HepG2 (cell line): ENCODE results near the gene RASIP1. TPM values are rescaled to one million over a fixed set of nuclear protein-coding genes. Genes with fewer than 3 reads are reported as not detected.

ENCODE experiments used
- BCL3 ChIP-seq: sonication (generic); formaldehyde crosslinking; IDR thresholded peaks from 2 replicates; pipeline ENCODE4 v1.5.1; 2020; ENCODE audit warnings: mild to moderate bottlenecking, missing genetic modification reagents, moderate library complexity
- HOXD1 ChIP-seq: sonication (generic); formaldehyde crosslinking; IDR thresholded peaks from 2 replicates; pipeline ENCODE4 v1.5.0; 2020; ENCODE audit warnings: missing genetic modification reagents
- IRF9 ChIP-seq: sonication (generic); formaldehyde crosslinking; IDR thresholded peaks from 2 replicates; pipeline ENCODE4 v1.8.0; 2022; ENCODE audit warnings: missing genetic modification reagents, mild to moderate bottlenecking, borderline replicate concordance
- KLF9 ChIP-seq: IDR thresholded peaks from 2 replicates; pipeline ENCODE4 v1.6.1; 2016; ENCODE audit warnings: low read depth
- MEF2D ChIP-seq: sonication (generic); formaldehyde crosslinking; IDR thresholded peaks from 2 replicates; pipeline ENCODE4 v1.5.1; 2020; ENCODE audit warnings: mild to moderate bottlenecking, missing genetic modification reagents
- MTA1 ChIP-seq: sonication (generic); formaldehyde crosslinking; IDR thresholded peaks from 2 replicates; pipeline ENCODE4 v1.4.0; 2020; ENCODE audit warnings: missing genetic modification reagents, mild to moderate bottlenecking, borderline replicate concordance
- NFIB ChIP-seq: sonication (generic); formaldehyde crosslinking; IDR thresholded peaks from 2 replicates; pipeline ENCODE4 v1.9.0; 2021; ENCODE audit warnings: missing genetic modification reagents, mild to moderate bottlenecking, borderline replicate concordance
- NKX3-1 ChIP-seq: sonication (generic); formaldehyde crosslinking; IDR thresholded peaks from 2 replicates; pipeline ENCODE4 v1.5.0; 2020; ENCODE audit warnings: missing genetic modification reagents
- ONECUT2 ChIP-seq: sonication (generic); formaldehyde crosslinking; IDR thresholded peaks from 2 replicates; pipeline ENCODE4 v1.4.0; 2020; ENCODE audit warnings: missing genetic modification reagents
- PTBP1 ChIP-seq: fragments of 200-400 bp; formaldehyde crosslinking; IDR thresholded peaks from 2 replicates; pipeline ENCODE4 v1.6.1; 2018; ENCODE audit warnings: low read length, low read depth; ENCODE audit not compliant: poor library complexity, severe bottlenecking
- RAD21 ChIP-seq: fragments of 450-650 bp; formaldehyde crosslinking; IDR thresholded peaks from 2 replicates; pipeline ENCODE4 v1.5.0; 2020; ENCODE audit warnings: mild to moderate bottlenecking
- SPEN ChIP-seq: sonication (generic); formaldehyde crosslinking; IDR thresholded peaks from 2 replicates; pipeline ENCODE4 v1.5.1; 2020; ENCODE audit warnings: low read depth, mild to moderate bottlenecking, missing genetic modification reagents
- TEAD3 ChIP-seq: optimal IDR thresholded peaks from 2 replicates; pipeline ENCODE3; 2016; ENCODE audit warnings: borderline replicate concordance
- YEATS2 ChIP-seq: sonication (generic); formaldehyde crosslinking; IDR thresholded peaks from 2 replicates; pipeline ENCODE4 v1.4.0; 2020; ENCODE audit warnings: missing genetic modification reagents, borderline replicate concordance
- ZBTB7B ChIP-seq: sonication (generic); formaldehyde crosslinking; IDR thresholded peaks from 2 replicates; pipeline ENCODE4 v1.4.0; 2020; ENCODE audit warnings: missing genetic modification reagents
- ZBTB8A ChIP-seq: sonication (generic); formaldehyde crosslinking; IDR thresholded peaks from 2 replicates; pipeline ENCODE4 v1.4.0; 2020; ENCODE audit warnings: mild to moderate bottlenecking, low read depth, missing genetic modification reagents, borderline replicate concordance
- ZFY ChIP-seq: sonication (generic); formaldehyde crosslinking; IDR thresholded peaks from 2 replicates; pipeline ENCODE4 v1.4.0; 2020; ENCODE audit warnings: missing genetic modification reagents
- ZNF260 ChIP-seq: sonication (generic); formaldehyde crosslinking; IDR thresholded peaks from 2 replicates; pipeline ENCODE4 v1.4.0; 2020; ENCODE audit warnings: missing genetic modification reagents, low read depth, mild to moderate bottlenecking, borderline replicate concordance
- ZNF558 ChIP-seq: sonication (generic); formaldehyde crosslinking; IDR thresholded peaks from 2 replicates; pipeline ENCODE4 v1.9.0; 2022; ENCODE audit warnings: mild to moderate bottlenecking, missing genetic modification reagents, borderline replicate concordance
- ZNF564 ChIP-seq: sonication (generic); formaldehyde crosslinking; IDR thresholded peaks from 2 replicates; pipeline ENCODE4 v1.8.1; 2023; ENCODE audit warnings: mild to moderate bottlenecking, missing genetic modification reagents
- ZNF644 ChIP-seq: IDR thresholded peaks from 2 replicates; pipeline ENCODE4 v1.6.1; 2016; ENCODE audit warnings: low read depth
- ZNF747 ChIP-seq: sonication (generic); formaldehyde crosslinking; IDR thresholded peaks from 2 replicates; pipeline ENCODE4 v1.8.1; 2023; ENCODE audit warnings: missing genetic modification reagents, mild to moderate bottlenecking, borderline replicate concordance
- polyA plus RNA-seq, 8 experiments: library from polyadenylated mRNA; depleted of rRNA in 3 of 8; stranded (reverse) in 7 of 8; unstranded in 1 of 8; fragments of >200 nt; fragmentation: Illumina TruSeq in 4 of 8; extraction: Trizol in 4 of 8; gene quantifications; 2 replicates each; pipeline versions ENCODE4 v1.2.1 to v1.2.3, GENCODE V29; 2011 to 2016; ENCODE audit warnings: low read depth in 4 of 8, missing spikeins in 1 of 8, mixed read lengths in 1 of 8; ENCODE audit not compliant: insufficient read depth in 1 of 8
- total RNA-seq, 5 experiments: library from RNA; depleted of rRNA; stranded (reverse); fragments of >200 nt; fragmentation: Illumina TruSeq; extraction: Trizol; gene quantifications; 2 replicates each; pipeline ENCODE4 v1.2.3, GENCODE V29; 2016; ENCODE audit warnings: low read depth in 1 of 5
- TF ChIP-seq, protein P1 (sequence below): sonication (generic); formaldehyde crosslinking; IDR thresholded peaks from 2 replicates; pipeline ENCODE4 v1.4.0; 2020; ENCODE audit warnings: missing genetic modification reagents
- TF ChIP-seq, protein P2 (sequence below): sonication (generic); formaldehyde crosslinking; IDR thresholded peaks from 2 replicates; pipeline ENCODE4 v1.4.0; 2020; ENCODE audit warnings: missing genetic modification reagents, borderline replicate concordance

The RASIP1 gene
- total and polyA plus RNA-seq, 2 of the 13 experiments (the other 11 are each of a cell fraction or from before 2014, with no cell fraction given) = 0.44 to 0.58 TPM

DNA sequence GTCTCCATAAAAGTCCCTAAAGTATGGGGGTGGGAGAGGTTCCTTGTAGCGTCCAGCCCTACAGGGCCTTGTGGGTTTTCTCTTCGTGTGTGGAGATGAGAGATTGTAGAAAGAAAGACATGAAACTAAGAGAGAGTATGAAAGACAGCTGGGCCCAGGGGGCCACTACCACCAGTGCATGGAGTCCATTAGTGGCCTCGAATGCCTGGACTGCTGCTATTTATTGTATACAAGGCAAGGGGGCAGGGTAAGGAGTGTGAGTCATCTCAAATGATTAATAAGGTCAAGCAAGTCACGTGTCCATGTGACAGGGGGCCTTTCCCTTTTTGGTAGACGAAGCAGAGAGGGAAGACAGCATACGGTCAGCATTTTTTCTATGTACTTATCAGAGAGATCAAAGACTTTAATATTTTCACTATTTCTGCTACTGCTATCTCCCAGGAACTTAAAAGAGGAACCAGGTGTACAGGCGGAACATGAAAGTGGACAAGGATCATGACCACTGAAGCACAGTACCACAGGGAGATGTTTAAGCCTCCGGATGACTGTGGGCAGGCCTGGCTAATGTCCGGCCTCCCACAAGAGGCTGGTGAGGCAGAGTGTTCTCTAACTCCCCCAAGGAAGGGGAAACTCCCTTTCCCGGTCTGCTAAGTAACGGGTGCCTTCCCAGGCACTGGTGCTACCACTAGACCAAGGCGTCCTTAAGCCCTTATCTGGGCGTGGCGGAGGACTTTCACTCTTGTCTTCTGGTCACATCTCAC lies 40.4 kb upstream of the RASIP1 start (continued):
- no peak for TF ChIP-seq IRF9 (CRISPR knock-in tag)
- no peak for TF ChIP-seq MEF2D
- TF ChIP-seq KLF9 (CRISPR knock-in tag) = no peak
- no peak for TF ChIP-seq ZBTB8A
- TF ChIP-seq, protein P1, sequence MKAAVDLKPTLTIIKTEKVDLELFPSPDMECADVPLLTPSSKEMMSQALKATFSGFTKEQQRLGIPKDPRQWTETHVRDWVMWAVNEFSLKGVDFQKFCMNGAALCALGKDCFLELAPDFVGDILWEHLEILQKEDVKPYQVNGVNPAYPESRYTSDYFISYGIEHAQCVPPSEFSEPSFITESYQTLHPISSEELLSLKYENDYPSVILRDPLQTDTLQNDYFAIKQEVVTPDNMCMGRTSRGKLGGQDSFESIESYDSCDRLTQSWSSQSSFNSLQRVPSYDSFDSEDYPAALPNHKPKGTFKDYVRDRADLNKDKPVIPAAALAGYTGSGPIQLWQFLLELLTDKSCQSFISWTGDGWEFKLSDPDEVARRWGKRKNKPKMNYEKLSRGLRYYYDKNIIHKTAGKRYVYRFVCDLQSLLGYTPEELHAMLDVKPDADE (CRISPR knock-in tag) = no peak
- no peak for TF ChIP-seq HOXD1 (CRISPR knock-in tag)
- no peak; the same call in 1 of the 2 replicates for TF ChIP-seq ZNF644 (CRISPR knock-in tag)
- no peak for TF ChIP-seq RAD21 (CRISPR knock-in tag)
- TF ChIP-seq TEAD3 (CRISPR knock-in tag) = no peak
- TF ChIP-seq ZNF558 (CRISPR knock-in tag) = no peak
- TF ChIP-seq YEATS2 = no peak
- TF ChIP-seq ZBTB7B = no peak
- TF ChIP-seq ZFY (CRISPR knock-in tag) = 0 out of 2 replicates have a peak, but pooled peaks have one; percentile 24
- TF ChIP-seq ONECUT2 (CRISPR knock-in tag) = no peak
- no peak for TF ChIP-seq NKX3-1 (CRISPR knock-in tag)
- no peak for TF ChIP-seq ZNF747 (CRISPR knock-in tag)
- TF ChIP-seq BCL3 (CRISPR knock-in tag) = no peak
- no peak for TF ChIP-seq ZNF260 (CRISPR knock-in tag)
- TF ChIP-seq MTA1 (CRISPR knock-in tag) = no peak
- TF ChIP-seq ZNF564 (CRISPR knock-in tag) = no peak
- TF ChIP-seq SPEN (CRISPR knock-in tag) = no peak
- TF ChIP-seq NFIB = no peak
- TF ChIP-seq PTBP1 = no peak
- TF ChIP-seq, protein P2, sequence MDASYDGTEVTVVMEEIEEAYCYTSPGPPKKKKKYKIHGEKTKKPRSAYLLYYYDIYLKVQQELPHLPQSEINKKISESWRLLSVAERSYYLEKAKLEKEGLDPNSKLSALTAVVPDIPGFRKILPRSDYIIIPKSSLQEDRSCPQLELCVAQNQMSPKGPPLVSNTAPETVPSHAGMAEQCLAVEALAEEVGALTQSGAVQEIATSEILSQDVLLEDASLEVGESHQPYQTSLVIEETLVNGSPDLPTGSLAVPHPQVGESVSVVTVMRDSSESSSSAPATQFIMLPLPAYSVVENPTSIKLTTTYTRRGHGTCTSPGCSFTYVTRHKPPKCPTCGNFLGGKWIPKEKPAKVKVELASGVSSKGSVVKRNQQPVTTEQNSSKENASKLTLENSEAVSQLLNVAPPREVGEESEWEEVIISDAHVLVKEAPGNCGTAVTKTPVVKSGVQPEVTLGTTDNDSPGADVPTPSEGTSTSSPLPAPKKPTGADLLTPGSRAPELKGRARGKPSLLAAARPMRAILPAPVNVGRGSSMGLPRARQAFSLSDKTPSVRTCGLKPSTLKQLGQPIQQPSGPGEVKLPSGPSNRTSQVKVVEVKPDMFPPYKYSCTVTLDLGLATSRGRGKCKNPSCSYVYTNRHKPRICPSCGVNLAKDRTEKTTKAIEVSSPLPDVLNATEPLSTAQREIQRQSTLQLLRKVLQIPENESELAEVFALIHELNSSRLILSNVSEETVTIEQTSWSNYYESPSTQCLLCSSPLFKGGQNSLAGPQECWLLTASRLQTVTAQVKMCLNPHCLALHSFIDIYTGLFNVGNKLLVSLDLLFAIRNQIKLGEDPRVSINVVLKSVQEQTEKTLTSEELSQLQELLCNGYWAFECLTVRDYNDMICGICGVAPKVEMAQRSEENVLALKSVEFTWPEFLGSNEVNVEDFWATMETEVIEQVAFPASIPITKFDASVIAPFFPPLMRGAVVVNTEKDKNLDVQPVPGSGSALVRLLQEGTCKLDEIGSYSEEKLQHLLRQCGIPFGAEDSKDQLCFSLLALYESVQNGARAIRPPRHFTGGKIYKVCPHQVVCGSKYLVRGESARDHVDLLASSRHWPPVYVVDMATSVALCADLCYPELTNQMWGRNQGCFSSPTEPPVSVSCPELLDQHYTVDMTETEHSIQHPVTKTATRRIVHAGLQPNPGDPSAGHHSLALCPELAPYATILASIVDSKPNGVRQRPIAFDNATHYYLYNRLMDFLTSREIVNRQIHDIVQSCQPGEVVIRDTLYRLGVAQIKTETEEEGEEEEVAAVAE (CRISPR knock-in tag) = no peak
